HepG2 (cell line): Measurements from ENCODE around the gene SLC2A5. TPM values are rescaled to one million over a fixed set of nuclear protein-coding genes. Genes with fewer than 3 reads are reported as not detected.

Experiments
- ATAC-seq: fragments of 200-7000 bp; cut with Tn5 transposase; 3 replicates; pipeline ENCODE4 v1.9.1; 2020; ENCODE audit warnings: mild to moderate bottlenecking, moderate library complexity
- BruUV-seq: library from RNA; stranded (reverse); fragments of 400-500 nt; replicated peaks from 2 replicates; lab custom pipeline; 2021; lab: Mats Ljungman, UMichigan
- CTCF ChIA-PET: fragments of 300-600 bp; formaldehyde crosslinking; extraction: SDS; loops from one replicate; lab custom pipeline; 2021; ENCODE audit warnings: low total read pairs, inconsistent platforms, low intra/inter-chr PET ratio; lab: Yijun Ruan, JAX
- POLR2A ChIA-PET: fragments of 350-600 bp; sonication (Branson Sonifier 250); formaldehyde crosslinking; loops from one replicate; lab custom pipeline; 2020; ENCODE audit warnings: antibody characterized with exemption, inconsistent platforms; lab: Yijun Ruan, JAX
- DNase-seq: peaks from one replicate; pipeline ENCODE4 v3.0.0-alpha.2; 2015; ENCODE audit warnings: low spot score
- FAIRE-seq: peaks from 3 replicates; lab custom pipeline; 2011; peaks lifted over from hg19 to GRCh38; lab: Jason Lieb, UNC
- H2AFZ ChIP-seq: one replicate; pipeline ENCODE4 v1.6.1; 2011; ENCODE audit warnings: low read length, inconsistent platforms
- H3K27ac ChIP-seq: fragments of 300-600 bp; 3 replicates; pipeline ENCODE4 v1.8.0; 2011; ENCODE audit warnings: mixed run types, mild to moderate bottlenecking, mixed read lengths, low read length, inconsistent platforms; ENCODE audit not compliant: insufficient read depth; ENCODE audit errors: extremely low read length
- H3K27me3 ChIP-seq, 2 experiments: fragments of 200-600 bp in 1 of 2; 2 replicates in 1 of 2; 3 replicates in 1 of 2; pipeline versions ENCODE4 v1.6.0 to v1.8.0; 2011; ENCODE audit warnings: low read length in 2 of 2, mild to moderate bottlenecking in 2 of 2, moderate library complexity in 2 of 2, inconsistent platforms in 1 of 2; ENCODE audit not compliant: insufficient read depth in 2 of 2, control insufficient read depth in 1 of 2
- H3K36me3 ChIP-seq, 2 experiments: fragments of 200-600 bp in 1 of 2; replicated peaks in 1 of 2; 2 replicates in 1 of 2; 3 replicates in 1 of 2; pipeline versions ENCODE4 v1.5.1 to v1.8.0; 2011; ENCODE audit warnings: low read length in 2 of 2, inconsistent platforms in 1 of 2; ENCODE audit not compliant: insufficient read depth in 2 of 2, control insufficient read depth in 1 of 2
- H3K4me1 ChIP-seq: 2 replicates; pipeline ENCODE4 v1.5.1; 2012; ENCODE audit warnings: low read length, inconsistent platforms; ENCODE audit not compliant: insufficient read depth
- H3K4me2 ChIP-seq: 2 replicates; pipeline ENCODE4 v1.6.0; 2011; ENCODE audit warnings: low read depth, low read length, inconsistent platforms
- H3K4me3 ChIP-seq, 3 experiments: fragments of 200-600 bp in 1 of 3; sonication (generic), shearing (Covaris generic) in 1 of 3; replicated peaks in 1 of 3; 2 replicates each; pipeline ENCODE4 v1.5.1; 2011 to 2016; ENCODE audit warnings: low read length in 3 of 3, inconsistent platforms in 2 of 3, low read depth in 2 of 3, mild to moderate bottlenecking in 2 of 3, control low read depth in 1 of 3, mixed read lengths in 1 of 3; ENCODE audit not compliant: insufficient read depth in 1 of 3
- H3K79me2 ChIP-seq: one replicate; pipeline ENCODE4 v1.6.1; 2011; ENCODE audit warnings: low read length, inconsistent platforms; ENCODE audit not compliant: insufficient read depth
- H3K9ac ChIP-seq: 2 replicates; pipeline ENCODE4 v1.6.0; 2011; ENCODE audit warnings: mild to moderate bottlenecking, low read depth, low read length, inconsistent platforms; ENCODE audit not compliant: insufficient read depth
- H3K9me3 ChIP-seq: 2 replicates; pipeline ENCODE4 v1.5.1; 2012; ENCODE audit warnings: mild to moderate bottlenecking, low read length
- H4K20me1 ChIP-seq: 2 replicates; pipeline ENCODE4 v1.6.0; 2011; ENCODE audit warnings: inconsistent platforms, mild to moderate bottlenecking, low read length, moderate library complexity; ENCODE audit not compliant: insufficient read depth
- ETV6 ChIP-seq: sonication (generic); formaldehyde crosslinking; conservative IDR thresholded peaks from 2 replicates; pipeline ENCODE4 v1.4.0; 2020; ENCODE audit warnings: missing genetic modification reagents
- MIER2 ChIP-seq: IDR thresholded peaks from 2 replicates; pipeline ENCODE4 v1.6.1; 2016; ENCODE audit warnings: missing biosample characterization, missing genetic modification reagents
- MTF2 ChIP-seq: sonication (generic); formaldehyde crosslinking; IDR thresholded peaks from 2 replicates; pipeline ENCODE4 v1.5.0; 2020; ENCODE audit warnings: missing genetic modification reagents, borderline replicate concordance
- PRMT3 ChIP-seq: sonication (generic); formaldehyde crosslinking; IDR thresholded peaks from 2 replicates; pipeline ENCODE4 v1.8.1; 2022; ENCODE audit warnings: low read depth, mild to moderate bottlenecking, moderate library complexity, missing genetic modification reagents, borderline replicate concordance
- SMC3 ChIP-seq: IDR thresholded peaks from 2 replicates; pipeline ENCODE4 v1.6.1; 2011; ENCODE audit warnings: low read length, improper control_type of control experiment
- U2AF2 ChIP-seq: fragments of 200-400 bp; formaldehyde crosslinking; IDR thresholded peaks from 2 replicates; pipeline ENCODE4 v1.6.1; 2017; ENCODE audit warnings: low read depth, mild to moderate bottlenecking, low read length
- ZBTB7B ChIP-seq: sonication (generic); formaldehyde crosslinking; IDR thresholded peaks from 2 replicates; pipeline ENCODE4 v1.4.0; 2020; ENCODE audit warnings: missing genetic modification reagents
- ZNF263 ChIP-seq: sonication (generic); formaldehyde crosslinking; IDR thresholded peaks from 2 replicates; pipeline ENCODE4 v1.4.0; 2020; ENCODE audit warnings: missing genetic modification reagents
- ZNF331 ChIP-seq: sonication (generic); formaldehyde crosslinking; IDR thresholded peaks from 2 replicates; pipeline ENCODE4 v1.4.0; 2020; ENCODE audit warnings: missing genetic modification reagents
- ZNF572 ChIP-seq: sonication (generic); formaldehyde crosslinking; IDR thresholded peaks from 2 replicates; pipeline ENCODE4 v1.5.1; 2020; ENCODE audit warnings: mild to moderate bottlenecking, missing genetic modification reagents
- WGBS: methylation state at CpG from one replicate; pipeline ENCODE4 v1.1.6; 2017; ENCODE audit warnings: low lambda C conversion rate; 5-methylcytosine and 5-hydroxymethylcytosine counted together
- in situ Hi-C: cut with HindIII; loops from 2 replicates; pipeline ENCODE4 v1.10.0; 2017; ENCODE audit warnings: low pct_unique_long_range_greater_than_20kb; ENCODE audit not compliant: extremely low pct_ligation_motif_present
- intact Hi-C: fragments of 100-400 bp; cut with micrococcal nuclease; formaldehyde crosslinking; loops from one replicate; pipeline ENCODE4 v1.10.0; 2022; ENCODE audit not compliant: unreplicated experiment
- polyA plus RNA-seq, 8 experiments: library from polyadenylated mRNA; depleted of rRNA in 3 of 8; stranded (reverse) in 7 of 8; unstranded in 1 of 8; fragments of >200 nt; fragmentation: Illumina TruSeq in 4 of 8; extraction: Trizol in 4 of 8; gene quantifications; 2 replicates each; pipeline versions ENCODE4 v1.2.1 to v1.2.3, GENCODE V29; 2011 to 2016; ENCODE audit warnings: low read depth in 4 of 8, missing spikeins in 1 of 8, mixed read lengths in 1 of 8; ENCODE audit not compliant: insufficient read depth in 1 of 8
- total RNA-seq, 5 experiments: library from RNA; depleted of rRNA; stranded (reverse); fragments of >200 nt; fragmentation: Illumina TruSeq; extraction: Trizol; gene quantifications; 2 replicates each; pipeline ENCODE4 v1.2.3, GENCODE V29; 2016; ENCODE audit warnings: low read depth in 1 of 5
- TF ChIP-seq, protein P1 (sequence below): sonication (generic); formaldehyde crosslinking; IDR thresholded peaks from 2 replicates; pipeline ENCODE4 v1.4.0; 2020; ENCODE audit warnings: mild to moderate bottlenecking, missing genetic modification reagents
- TF ChIP-seq, protein P2 (sequence below): sonication (generic); formaldehyde crosslinking; IDR thresholded peaks from 2 replicates; pipeline ENCODE4; 2020; ENCODE audit warnings: missing genetic modification reagents, mild to moderate bottlenecking, borderline replicate concordance

The SLC2A5 gene
- total and polyA plus RNA-seq, 2 of the 13 experiments (the other 11 are each of a cell fraction or from before 2014, with no cell fraction given), result 0.04 to 0.54 TPM

DNA sequence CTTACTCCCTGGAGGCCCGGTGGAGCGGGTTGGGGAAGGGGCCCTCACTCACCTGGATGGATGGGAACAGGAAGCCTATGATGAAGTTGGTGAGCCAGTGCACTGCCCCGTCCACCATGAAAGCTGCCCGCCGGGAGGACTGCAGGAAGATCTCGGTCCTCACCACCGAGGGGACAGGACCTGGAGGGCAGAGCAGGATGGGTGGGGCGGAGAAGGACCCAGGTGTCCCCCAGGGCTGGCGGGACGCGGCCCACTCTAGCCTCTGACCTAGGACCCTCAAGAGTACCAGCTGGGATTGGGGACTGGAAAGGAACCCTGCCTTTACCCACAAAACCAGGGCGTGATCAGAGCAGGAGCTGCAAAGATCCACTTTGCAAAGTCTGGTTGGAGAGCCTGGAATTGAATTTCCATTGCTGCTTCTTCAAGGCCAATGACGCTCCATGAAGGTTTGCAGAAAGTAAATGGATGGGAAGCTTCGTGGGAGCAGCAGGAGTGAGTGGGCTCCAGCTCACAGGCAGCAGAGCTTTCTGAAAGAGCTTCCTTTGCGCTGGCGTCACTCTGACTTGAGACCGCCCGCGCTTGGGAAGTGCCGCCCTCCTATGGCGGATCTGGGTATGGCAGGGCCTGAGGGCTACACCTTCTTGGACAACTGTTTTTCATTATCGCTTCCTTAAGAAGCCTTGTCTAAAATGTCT lies 64.6 kb downstream of the SLC2A5 start:
- Histone ChIP-seq H3K36me3 (no peaks in the 10 kb centered on the region), H3K79me2 (no peaks in the 10 kb centered on the region), H3K4me1 (peaks cover 51% of the 10 kb centered on the region), H3K27me3 (peaks cover 4 to 12% of the 10 kb centered on the region in 2 experiments; a peak in 4 of 5 replicates), H3K9me3 (no peaks in the 10 kb centered on the region), H2AFZ (no peak overlapping the region), H4K20me1 (no peaks in the 10 kb centered on the region), H3K4me3 (peak overlapping the region in 2 of 3 experiments; percentile 29 to 62; a peak in 4 of 6 replicates), H3K9ac (no peak overlapping the region; the same call in 1 of the 2 replicates), H3K4me2 (peak overlapping the region; percentile 86), H3K27ac (no peak overlapping the region)
- intact Hi-C loops (loop anchor here (1.0 to 2.0 kb wide), 2 partner anchors 87 to 96 kb away; no protein-coding TSS in a partner anchor), in situ Hi-C loops (loop anchor here (5.0 kb wide), 1 partner anchor 88 kb away; no protein-coding TSS in a partner anchor)
- no TSS peak for BruUV-seq
- ChIA-PET POLR2A (interaction anchor here (0.8 kb wide), 1 partner anchor 142 kb away, joined by 6 read pairs; no protein-coding TSS in a partner anchor), CTCF (interaction anchor here (0.6 to 2.2 kb wide), 4 partner anchors 17 to 143 kb away, joined by 3 to 27 read pairs (median 5); no protein-coding TSS in a partner anchor)
- ATAC-seq, result peak; percentile 78
- 5% methylated on average over 7 of the region's 22 CpGs for WGBS
- FAIRE-seq, result peak; percentile 44
- peak; percentile 60 for DNase-seq
- TF ChIP-seq ETV6 (CRISPR knock-in tag) (no peak), ZBTB7B (0 out of 2 replicates have a peak, but pooled peaks have one; percentile 27), ZNF572 (CRISPR knock-in tag) (peak; percentile 58; the same call in 1 of the 2 replicates), ZNF263 (peak; percentile 67), PRMT3 (CRISPR knock-in tag) (no peak), ZNF331 (0 out of 2 replicates have a peak, but pooled peaks have one; percentile 26), SMC3 (peak; percentile 59), U2AF2 (no peak), MTF2 (CRISPR knock-in tag) (no peak), MIER2 (CRISPR knock-in tag) (no peak)
- TF ChIP-seq, protein P1, sequence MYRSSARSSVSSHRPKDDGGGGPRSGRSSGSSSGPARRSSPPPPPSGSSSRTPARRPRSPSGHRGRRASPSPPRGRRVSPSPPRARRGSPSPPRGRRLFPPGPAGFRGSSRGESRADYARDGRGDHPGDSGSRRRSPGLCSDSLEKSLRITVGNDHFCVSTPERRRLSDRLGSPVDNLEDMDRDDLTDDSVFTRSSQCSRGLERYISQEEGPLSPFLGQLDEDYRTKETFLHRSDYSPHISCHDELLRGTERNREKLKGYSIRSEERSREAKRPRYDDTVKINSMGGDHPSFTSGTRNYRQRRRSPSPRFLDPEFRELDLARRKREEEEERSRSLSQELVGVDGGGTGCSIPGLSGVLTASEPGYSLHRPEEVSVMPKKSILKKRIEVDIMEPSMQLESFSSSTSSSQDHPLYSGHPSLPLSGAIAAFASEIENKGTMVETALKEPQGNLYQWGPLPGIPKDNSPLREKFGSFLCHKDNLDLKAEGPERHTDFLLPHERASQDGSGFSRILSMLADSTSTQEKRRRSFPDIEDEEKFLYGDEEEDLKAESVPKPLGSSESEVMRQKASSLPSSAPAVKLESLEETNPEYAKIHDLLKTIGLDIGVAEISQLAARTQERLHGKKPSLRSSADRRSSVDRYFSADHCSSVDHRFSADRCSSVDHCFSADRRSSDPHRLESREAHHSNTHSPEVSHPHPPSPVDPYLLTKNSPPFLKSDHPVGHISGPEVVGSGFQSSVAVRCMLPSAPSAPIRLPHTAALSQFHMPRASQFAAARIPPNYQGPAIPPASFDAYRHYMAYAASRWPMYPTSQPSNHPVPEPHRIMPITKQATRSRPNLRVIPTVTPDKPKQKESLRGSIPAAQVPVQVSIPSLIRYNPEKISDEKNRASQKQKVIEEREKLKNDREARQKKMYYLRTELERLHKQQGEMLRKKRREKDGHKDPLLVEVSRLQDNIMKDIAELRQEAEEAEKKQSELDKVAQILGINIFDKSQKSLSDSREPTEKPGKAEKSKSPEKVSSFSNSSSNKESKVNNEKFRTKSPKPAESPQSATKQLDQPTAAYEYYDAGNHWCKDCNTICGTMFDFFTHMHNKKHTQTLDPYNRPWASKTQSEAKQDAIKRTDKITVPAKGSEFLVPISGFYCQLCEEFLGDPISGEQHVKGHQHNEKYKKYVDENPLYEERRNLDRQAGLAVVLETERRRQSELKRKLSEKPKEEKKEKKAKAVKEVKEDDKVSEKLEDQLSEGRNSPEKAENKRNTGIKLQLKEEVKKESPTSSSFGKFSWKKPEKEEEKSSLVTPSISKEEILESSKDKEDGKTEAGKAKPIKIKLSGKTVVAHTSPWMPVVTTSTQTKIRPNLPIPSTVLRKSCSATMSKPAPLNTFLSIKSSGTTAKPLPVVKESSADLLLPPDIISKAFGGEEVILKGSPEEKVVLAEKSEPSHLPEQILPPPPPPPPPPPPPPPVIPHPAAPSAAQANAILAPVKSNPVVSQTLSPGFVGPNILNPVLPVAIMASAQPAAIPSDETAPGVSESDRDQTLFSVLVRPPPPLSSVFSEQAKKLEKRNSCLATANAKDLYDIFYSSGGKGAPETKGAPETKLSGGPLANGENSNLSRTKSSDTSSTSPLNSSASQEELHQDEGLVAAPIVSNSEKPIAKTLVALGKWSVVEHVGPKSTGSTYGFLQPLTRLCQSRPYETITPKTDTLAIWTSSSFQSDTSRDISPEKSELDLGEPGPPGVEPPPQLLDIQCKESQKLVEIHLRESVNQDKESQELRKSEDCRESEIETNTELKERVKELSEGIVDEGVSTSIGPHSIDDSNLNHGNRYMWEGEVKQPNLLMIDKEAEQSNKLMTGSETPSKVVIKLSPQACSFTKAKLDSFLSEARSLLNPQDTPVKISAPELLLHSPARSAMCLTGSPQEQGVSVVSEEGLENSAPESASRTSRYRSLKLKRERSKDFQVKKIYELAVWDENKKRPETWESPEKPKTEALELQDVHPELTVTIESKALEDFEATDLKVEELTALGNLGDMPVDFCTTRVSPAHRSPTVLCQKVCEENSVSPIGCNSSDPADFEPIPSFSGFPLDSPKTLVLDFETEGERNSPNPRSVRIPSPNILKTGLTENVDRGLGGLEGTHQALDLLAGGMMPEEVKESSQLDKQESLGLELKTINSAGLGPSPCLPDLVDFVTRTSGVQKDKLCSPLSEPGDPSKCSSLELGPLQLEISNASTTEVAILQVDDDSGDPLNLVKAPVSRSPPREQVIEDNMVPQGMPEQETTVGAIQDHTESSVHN (CRISPR knock-in tag), result no peak
- TF ChIP-seq, protein P2, sequence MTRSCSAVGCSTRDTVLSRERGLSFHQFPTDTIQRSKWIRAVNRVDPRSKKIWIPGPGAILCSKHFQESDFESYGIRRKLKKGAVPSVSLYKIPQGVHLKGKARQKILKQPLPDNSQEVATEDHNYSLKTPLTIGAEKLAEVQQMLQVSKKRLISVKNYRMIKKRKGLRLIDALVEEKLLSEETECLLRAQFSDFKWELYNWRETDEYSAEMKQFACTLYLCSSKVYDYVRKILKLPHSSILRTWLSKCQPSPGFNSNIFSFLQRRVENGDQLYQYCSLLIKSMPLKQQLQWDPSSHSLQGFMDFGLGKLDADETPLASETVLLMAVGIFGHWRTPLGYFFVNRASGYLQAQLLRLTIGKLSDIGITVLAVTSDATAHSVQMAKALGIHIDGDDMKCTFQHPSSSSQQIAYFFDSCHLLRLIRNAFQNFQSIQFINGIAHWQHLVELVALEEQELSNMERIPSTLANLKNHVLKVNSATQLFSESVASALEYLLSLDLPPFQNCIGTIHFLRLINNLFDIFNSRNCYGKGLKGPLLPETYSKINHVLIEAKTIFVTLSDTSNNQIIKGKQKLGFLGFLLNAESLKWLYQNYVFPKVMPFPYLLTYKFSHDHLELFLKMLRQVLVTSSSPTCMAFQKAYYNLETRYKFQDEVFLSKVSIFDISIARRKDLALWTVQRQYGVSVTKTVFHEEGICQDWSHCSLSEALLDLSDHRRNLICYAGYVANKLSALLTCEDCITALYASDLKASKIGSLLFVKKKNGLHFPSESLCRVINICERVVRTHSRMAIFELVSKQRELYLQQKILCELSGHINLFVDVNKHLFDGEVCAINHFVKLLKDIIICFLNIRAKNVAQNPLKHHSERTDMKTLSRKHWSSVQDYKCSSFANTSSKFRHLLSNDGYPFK, result 0 out of 2 replicates have a peak, but pooled peaks have one; percentile 25
